NCI-H2107 treated with DMSO at 0.1 percent for 48 hours (cell line): Measurements from ENCODE around the gene ZNF225.
"Not testable (repeated sequence)": the region's sequence is repeated elsewhere in the genome, so short reads cannot be mapped to it uniquely, and the experiment has no call there.

ENCODE experiments used
- DNase-seq: peaks from one replicate; lab custom pipeline; 2025; ENCODE audit not compliant: unreplicated experiment; lab: John Stamatoyannopoulos, UW

Gene ZNF225

DNA sequence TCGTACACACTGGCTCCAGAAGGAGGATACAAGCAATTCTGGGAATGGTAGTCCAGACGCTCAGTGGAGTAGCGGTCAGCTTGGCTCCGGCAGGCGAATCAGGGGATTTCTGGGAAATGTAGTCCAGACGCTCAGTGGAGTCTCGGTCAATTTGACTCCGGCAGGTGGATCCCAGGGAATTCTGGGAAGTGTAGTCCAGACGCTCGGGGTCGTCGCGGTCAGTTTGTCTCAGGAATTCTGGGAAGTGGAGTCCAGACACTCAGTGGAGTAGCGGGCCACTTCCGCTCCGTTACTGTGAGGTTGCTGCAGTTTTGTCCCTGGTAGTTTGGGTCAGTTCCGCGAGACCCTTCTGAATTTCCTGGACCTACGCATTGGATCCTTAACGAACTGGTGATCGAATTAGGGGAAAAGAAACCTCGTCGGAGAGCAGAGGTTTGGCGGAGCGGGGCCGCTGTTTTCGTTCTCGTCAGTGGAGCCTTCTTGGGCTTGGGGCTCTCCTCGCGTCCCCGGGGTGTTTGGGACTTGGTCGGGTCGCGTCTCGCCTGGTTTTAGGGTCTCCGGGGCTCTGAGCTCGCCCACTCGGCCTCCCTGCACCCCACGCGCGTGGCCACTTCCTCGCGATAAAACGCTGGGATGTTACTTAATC is at the start of gene ZNF225:
Gene ZNF225, plus strand, starts transcription at position 262 of the 646 bp plus-strand sequence. CDS start 2,429 bp downstream, outside the sequence.
- DNase-seq: peak; percentile 95

DNA sequence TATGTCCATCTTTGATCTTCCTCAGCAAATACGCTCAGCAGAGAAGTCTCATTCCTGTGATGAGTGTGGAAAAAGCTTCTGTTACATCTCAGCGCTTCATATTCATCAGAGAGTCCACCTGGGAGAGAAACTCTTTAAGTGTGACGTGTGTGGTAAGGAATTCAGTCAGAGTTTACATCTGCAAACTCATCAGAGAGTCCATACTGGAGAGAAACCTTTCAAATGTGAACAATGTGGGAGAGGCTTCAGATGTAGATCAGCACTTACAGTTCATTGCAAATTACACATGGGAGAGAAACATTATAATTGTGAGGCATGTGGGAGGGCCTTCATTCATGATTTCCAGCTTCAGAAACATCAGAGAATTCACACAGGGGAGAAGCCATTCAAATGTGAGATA is 46.9 kb upstream of the ZNF225 start:
- no peak for DNase-seq

DNA sequence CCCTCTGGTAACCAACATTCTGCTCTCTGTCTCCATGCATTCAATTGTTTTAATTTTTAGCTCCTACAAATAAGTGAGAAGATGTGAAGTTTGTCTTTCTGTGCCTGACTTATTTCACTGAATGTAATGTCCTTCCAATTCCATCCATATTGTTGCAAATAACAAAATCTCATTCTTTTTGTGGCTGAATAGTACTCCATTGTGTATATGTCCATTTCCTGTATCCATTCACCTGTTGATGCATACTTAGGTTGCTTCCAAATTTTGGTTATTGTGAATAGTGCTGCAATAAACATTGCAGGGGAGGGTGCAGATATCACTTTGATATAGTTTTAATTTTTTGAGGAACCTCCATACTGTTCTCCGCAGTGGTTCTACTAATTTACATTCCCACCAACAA is 43.8 kb upstream of the ZNF225 start:
- DNase-seq: no peak

DNA sequence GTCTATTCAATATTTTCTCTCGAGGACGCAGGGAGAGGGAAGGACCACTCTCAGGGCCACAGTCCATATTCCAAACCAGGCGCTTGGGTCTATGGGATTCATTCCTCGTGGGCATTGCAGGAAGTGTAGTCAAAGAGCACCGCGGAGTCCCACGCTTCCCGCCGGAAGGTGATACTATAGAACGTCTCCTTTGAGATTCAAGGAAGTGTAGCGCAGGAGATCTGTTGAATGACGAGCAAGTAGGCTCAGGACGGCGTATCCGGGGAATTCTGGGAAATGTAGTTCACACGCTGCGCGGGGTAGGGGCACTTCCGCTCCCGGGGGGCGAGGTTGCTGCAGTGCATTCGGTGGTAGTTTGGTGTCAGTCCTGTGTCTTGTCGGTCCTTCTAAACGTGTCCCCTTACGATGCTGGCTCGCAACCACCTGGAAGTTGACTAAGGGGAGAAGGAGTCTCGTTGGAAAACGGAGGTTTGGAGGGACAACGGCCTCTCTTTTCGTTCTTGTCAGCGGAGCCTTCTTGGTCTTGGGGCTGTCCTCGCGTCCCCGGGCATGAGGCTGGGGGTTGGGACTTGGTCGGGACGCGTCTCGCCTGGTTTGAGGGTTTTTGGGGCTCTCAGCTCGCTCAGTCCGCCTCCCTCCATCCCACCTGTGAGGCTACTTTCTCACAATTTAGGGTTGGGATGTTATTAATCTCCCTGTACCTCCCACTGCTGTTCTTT is 41.2 kb upstream of the ZNF225 start, which contains the start of gene ZNF284:
Gene ZNF284, plus strand, starts transcription at position 336 of the 719 bp plus-strand sequence. CDS start 4,231 bp downstream, outside the sequence.
- DNase-seq: peak; percentile 85

DNA sequence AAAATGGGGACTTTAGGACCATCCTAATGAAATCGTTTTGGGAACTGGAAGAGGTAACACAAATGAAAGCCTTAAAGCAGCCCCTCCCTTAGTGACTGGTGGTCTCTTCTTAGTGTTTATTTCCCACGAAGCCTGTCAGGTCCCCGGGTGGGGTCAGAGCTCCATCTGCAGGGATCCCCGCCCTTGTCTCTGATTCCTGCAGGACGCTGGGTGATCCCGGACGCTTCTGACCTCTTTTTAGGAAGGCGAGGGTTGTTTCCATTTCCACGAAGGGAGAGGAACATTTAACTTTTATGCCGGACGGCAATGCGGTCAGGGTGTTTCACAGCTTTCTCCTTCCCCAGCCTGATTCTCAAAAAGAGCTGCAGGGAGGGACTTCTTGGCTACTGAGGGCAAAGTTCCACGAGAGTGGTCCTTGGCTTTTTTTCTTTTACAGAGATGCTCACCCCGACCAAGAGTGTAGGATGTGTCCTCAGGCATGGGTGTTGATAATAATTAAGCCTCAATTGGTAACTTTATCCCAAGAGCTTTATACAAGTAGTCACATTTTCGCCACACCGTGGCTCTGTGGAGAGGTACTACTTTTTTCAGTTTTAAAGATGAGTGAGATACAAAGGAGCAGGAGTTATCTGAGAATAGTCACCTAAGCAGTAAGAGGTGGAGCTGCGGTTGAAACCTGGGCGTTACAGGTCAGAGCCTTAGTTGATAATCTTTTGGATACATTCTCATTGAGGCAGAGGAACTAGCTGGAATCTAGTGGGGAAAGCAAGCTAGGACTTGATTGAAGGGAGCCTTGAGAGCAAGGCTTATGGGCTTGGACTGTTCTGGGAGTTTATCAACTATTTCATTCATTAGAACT is 40.4 kb upstream of the ZNF225 start:
- no peak for DNase-seq

DNA sequence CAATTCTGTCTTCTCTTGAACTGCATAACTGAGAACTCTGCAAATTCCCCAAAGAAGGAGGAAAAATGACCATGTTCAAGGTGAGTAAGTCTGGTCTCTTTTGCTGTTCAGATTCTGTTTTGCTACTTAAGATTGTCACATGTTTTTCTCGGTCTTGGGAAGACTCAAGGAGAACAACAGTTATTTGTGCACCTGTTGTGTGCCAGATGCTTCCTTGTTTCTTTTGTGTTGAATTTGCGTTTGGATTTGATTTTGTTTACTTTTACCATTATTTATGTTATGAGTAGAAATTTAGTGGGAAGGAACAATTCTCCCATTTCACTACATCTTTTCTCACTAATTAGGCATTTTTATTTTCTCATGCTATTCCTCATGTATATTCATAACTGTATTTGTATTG is 36.9 kb upstream of the ZNF225 start:
- no peak for DNase-seq

DNA sequence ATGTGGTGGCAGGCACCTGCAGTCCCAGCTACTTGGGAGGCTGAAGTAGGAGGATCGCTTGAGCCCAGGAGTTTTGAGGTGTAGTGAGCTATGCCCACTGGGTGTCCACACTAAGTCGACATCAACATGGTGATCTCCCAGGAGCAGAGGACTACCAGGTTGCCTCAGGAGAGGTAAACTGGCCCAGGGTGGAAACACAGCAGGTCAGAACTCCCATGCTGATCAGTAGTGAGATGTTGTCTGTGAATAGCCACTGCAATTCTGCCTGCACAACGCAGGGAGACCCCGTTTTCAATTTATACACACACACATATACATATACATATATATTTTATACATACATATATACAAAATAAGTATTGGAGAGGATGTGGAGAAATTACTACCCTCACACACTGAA is 21.1 kb upstream of the ZNF225 start:
- no peak for DNase-seq

DNA sequence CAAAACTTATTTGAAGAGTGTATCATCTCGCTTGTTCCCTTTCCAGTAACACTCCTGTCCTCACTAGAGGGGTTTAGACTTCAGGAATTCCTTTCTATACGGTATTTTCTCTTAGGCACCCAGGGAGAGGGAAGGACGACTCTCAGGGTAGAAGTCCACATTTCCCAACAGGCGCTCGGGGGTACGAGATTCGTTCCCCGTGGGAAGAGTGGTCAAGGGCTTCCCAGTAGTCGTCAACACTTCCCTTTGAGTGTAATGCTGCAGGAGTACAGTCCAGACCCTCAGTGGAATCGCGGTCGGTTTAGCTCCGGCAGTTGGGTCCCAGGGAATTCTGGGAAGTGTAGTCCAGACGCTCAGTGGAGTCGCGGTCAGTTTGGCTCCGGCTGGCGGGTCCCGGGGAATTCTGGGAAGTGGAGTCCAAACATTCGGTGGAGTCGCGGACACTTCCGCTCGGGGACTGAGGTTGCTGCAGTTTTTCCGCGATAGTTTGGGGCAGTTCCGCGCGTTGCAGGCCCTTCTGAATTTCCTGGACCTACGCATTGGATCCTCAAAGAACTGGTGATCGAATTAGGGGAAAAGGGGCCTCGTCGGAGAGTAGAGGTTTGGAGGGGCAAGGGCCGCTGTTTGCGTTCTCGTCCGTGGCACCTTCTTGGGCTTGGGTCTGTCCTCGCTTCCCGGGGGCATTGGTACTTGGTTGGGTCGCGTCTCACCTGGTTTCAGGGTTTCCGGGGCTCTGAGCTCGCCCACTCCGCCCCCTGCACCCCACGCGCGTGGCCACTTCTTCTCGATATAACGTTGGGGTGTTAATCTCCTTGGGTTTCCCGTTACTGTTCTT is 19.1 kb upstream of the ZNF225 start, which contains the start of gene ZNF224:
Gene ZNF224, plus strand, starts transcription at position 431 of the 835 bp plus-strand sequence. CDS start 3,513 bp downstream, outside the sequence.
- peak; percentile 83 for DNase-seq

DNA sequence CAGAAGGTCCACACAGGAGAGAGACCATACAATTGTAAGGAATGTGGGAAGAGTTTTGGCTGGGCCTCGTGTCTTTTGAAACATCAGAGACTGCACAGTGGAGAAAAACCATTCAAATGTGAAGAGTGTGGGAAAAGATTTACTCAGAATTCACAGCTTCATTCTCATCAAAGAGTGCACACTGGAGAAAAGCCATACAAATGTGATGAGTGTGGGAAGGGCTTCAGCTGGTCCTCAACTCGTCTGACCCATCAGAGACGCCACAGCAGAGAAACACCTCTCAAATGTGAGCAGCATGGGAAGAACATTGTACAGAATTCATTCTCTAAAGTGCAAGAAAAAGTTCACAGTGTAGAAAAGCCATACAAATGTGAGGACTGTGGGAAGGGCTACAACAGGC is 5.4 kb upstream of the ZNF225 start:
- no peak for DNase-seq

DNA sequence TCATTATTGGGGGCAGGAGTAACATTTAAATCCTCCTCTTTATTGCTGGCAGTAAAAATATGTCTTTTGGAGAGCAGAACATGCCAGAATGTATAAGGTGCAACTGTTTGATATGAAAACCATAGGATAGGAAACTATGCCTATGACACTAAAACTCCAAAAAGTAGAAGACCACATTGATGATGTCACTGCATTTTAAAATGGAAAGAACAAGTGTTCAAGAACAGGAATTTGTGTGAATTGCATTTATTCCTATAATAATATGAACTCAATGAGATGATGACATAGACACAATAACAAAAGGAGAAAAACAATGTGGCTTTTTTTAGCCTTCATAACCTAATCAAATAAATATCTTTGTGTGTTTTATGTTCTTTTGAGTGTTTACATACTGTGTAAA is 3.7 kb upstream of the ZNF225 start:
- no peak for DNase-seq

DNA sequence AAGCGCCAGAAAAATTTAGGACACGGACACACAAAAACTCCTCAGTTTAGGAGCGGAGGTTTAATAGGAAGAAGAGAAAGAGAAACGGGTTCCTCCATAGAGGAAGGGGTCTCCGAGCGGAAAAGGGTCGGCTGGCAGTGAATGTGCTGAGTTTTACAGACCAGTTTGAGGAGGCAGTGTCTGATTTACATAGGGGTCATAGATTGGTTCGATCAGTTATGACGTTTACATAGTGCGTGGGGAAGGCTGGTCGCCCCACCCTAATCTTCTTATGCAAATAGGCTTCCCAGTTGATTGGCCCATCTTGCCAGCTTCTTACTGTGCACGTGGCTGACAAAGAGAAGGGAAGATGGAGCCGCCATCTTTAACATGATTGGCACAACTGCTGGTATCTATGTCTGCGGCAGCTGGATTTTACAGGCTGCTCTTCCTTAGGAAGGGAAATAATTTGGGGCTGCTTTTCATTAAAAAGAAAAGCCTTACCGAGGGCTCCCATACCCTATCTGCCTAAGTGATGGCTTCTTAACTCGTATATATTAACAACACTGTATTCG is 1.2 kb upstream of the ZNF225 start:
- no peak for DNase-seq

DNA sequence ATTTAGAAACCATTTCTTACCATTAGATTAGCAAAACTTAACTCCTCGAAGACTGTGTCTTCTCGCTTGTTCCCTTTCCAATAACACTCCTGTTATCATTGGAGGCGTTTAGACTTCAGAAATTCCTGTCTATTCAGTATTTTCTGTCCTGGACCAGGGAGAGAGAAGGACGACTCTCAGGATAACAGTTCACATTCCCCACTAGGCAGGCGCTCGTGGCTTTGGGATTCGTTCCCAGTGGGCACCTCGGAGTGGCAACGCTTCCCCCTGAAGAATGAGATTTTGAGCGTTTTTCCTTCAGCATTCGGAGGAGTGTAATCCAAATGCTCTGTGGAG is 429 bp upstream of the ZNF225 start:
- DNase-seq: no peak

DNA sequence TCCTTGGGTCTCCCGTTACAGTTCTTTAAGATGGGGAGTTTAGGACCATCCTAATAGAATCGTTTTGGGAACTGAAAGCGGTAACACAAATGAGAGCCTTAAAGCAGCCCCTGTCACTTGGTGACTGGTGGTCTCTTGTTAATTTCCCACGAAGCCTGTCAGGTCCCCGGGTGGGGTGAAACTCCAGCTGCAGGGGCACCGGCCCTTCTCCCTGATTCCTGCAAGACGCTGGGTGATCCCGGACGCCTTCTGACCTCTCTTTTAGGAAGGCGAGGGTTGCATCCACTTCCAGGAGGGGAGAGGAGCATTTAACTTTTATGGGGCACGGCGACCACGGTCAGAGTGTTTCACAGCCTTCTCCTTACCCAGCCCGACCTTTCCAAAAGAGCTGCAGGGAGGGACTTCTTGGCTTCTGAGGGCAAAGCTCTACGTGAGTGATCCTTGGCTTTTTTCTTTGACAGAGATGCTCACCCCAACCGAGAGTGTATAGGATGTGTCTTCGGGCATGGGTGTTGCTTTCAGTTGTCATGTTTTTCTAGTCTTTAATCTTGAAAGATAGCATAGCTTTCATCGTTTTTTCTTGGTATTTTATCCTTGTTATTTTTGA is 688 bp downstream of the ZNF225 start:
- DNase-seq: no peak

DNA sequence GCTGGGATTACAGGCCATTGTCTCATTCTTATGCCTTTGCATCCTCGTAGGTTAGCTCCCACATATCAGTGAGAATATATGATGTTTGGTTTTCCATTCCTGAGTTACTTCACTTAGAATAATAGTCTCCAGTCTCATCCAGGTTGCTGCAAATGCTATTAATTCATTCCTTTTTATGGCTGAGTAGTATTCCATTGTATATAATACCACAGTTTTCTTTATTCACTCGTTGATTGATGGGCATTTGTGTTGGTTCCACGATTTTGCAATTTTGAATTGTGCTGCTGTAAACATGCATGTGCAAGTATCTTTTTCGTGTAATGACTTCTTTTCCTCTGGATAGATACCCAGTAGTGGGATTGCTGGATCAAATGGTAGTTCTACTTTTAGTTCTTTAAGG is 8.0 kb downstream of the ZNF225 start:
- DNase-seq: not testable (repeated sequence)

DNA sequence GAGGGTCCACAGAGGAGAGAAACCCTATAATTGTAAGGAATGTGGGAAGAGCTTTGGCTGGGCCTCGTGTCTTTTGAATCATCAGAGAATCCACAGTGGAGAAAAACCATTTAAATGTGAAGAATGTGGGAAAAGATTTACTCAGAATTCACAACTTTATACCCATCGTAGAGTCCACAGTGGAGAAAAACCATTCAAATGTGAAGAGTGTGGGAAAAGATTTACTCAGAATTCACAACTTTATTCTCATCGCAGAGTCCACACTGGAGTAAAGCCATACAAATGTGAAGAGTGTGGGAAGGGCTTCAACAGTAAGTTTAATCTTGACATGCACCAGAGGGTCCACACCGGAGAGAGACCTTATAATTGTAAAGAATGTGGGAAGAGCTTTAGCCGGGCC is 18.8 kb downstream of the ZNF225 start:
- DNase-seq: no peak

DNA sequence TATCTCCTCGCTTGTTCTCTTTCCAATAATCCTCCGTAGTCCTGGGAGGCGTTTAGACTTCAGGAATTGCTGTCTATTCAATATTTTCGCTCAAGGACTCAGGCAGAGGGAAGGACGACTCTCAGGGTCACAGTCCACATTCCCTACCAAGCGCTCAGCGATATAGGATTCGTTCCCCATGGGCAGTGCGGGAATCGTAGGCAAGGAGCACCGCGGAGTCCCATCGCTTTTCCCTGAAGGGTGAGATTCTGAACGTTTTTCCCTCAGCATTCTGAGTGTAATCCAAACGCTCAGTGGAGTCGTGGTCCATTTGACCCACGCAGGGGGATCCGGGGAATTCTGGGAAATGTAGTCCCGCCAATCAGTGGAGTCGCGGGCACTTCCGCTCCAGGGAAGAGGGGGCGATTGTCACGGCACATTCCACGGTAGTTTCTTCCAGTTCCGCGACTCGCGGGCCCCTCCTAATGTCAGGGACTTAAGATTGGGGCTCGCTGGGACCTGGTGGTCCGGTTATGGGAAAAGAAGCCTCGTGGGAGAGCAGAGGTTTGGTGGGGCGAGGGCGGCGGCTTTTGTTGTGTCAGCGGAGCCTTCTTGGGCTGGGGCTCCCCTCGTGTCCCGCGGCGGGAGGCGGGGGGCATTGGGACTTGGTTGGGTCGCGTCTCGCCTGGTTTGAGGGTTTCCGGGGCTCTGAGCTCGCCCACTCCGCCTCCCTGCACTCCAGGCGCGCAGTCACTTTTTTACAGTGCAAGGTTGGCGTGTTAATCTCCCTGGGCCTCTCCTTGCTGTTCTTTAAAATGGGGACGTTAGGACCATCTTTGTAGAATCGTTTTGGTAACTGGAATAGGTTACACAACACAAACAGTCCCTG is 28.2 kb downstream of the ZNF225 start, which contains the start of gene ZNF234:
Gene ZNF234, plus strand, starts transcription at position 364 of the 868 bp plus-strand sequence. CDS start 3,079 bp downstream, outside the sequence.
- peak; percentile 11 for DNase-seq

DNA sequence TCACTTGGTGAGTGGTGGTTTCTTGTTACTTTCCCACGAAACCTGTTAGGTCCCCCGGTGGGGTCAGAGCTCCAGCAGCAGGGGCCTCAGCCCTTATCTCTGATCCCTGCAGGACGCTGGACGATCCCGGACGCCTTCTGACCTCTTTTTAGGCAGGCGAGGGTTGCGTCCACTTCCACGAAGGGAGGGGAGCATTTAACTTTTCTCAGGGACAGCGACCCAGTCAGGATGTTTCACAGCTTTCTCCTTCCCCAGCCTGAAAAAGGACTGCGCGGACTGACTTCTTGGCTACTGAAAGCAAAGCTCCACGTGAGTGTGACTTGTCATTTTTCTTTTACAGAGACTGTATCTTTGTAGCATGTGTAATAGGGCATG is 28.8 kb downstream of the ZNF225 start:
- DNase-seq: no peak

DNA sequence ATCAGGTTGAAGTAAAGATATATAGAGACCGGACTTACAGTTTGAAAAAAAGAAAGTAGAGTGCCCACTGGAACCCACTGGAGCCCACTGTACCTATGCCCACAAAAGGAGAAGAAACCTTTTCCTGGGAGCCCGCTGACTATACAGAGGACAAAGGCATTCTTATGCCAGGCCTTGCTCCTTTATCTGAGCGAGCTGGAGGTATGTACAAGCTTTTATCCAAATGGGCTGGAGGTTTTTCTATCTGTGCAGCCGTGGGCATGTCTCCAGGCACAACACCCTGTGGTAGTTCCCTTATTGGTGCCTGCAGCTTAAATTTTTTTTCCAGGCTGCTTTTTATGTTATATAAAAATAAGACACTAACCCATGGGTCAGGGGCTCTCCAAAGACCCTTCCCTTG is 36.6 kb downstream of the ZNF225 start:
- DNase-seq: no peak

DNA sequence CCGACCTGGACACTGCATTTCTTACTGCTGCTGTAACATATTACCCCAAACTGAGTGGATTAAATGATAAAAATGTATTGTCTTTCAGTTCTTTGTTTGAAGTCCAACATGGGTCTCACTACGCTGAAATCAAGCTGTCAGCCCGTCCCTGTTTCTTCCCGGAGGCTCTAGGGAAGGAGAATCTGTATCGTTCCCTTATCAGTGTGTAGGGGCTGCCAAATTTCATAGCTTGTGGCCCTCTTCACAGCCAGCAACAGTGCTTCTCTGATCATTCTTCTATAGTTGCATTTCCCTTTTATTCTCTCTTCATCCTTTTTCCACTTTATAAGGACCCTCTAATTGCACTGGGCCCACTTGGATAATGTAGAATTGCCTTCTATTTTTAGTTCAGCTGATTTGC is 38.3 kb downstream of the ZNF225 start:
- DNase-seq: no peak
